EL (cell line): Measurements from ENCODE around the gene SLC6A7.

Experiments used
- DNase-seq: peaks from one replicate; pipeline ENCODE4 v3.0.0-alpha.2; 2016

The SLC6A7 gene

GRCh38 chr5:150189728-150190502 lies at the start of gene SLC6A7:
Gene SLC6A7 (plus strand): TSS chr5:150190062. CDS start chr5:150190328, 266 bp downstream.
- no peak for DNase-seq

GRCh38 chr5:150140830-150141229 lies 49.0 kb upstream of the SLC6A7 start:
- peak; percentile 93 for DNase-seq

- DNase-seq: peak; percentile 96
Measured at GRCh38 chr5:150141544-150142184, 48.2 kb upstream of the SLC6A7 start.

GRCh38 chr5:150142185-150142958 lies 47.5 kb upstream of the SLC6A7 start:
- DNase-seq: no peak

GRCh38 chr5:150142959-150143349 lies 46.9 kb upstream of the SLC6A7 start:
- DNase-seq: peak; percentile 96

- peak; percentile 99 for DNase-seq
Measured at GRCh38 chr5:150143350-150144245, 46.3 kb upstream of the SLC6A7 start.

- peak; percentile 63 for DNase-seq
Measured at GRCh38 chr5:150144246-150144801, 45.5 kb upstream of the SLC6A7 start.

- no peak for DNase-seq
Measured at GRCh38 chr5:150144879-150145278, 45.0 kb upstream of the SLC6A7 start.

- no peak for DNase-seq
Measured at GRCh38 chr5:150146235-150146634, 43.6 kb upstream of the SLC6A7 start.

GRCh38 chr5:150146862-150147601 lies 42.8 kb upstream of the SLC6A7 start:
- no peak for DNase-seq

- no peak for DNase-seq
Measured at GRCh38 chr5:150147670-150148069, 42.2 kb upstream of the SLC6A7 start.

GRCh38 chr5:150148117-150148927 lies 41.5 kb upstream of the SLC6A7 start:
- peak; percentile 33 for DNase-seq

GRCh38 chr5:150149618-150150017 lies 40.2 kb upstream of the SLC6A7 start:
- DNase-seq: no peak

- peak; percentile 49 for DNase-seq
Measured at GRCh38 chr5:150152636-150153462, 37.0 kb upstream of the SLC6A7 start.

- no peak for DNase-seq
Measured at GRCh38 chr5:150153483-150153882, 36.4 kb upstream of the SLC6A7 start.

- peak; percentile 82 for DNase-seq
Measured at GRCh38 chr5:150153957-150154617, 35.8 kb upstream of the SLC6A7 start.

GRCh38 chr5:150154618-150155128 lies 35.2 kb upstream of the SLC6A7 start:
- peak; percentile 49 for DNase-seq

- DNase-seq: peak; percentile 92
Measured at GRCh38 chr5:150155258-150156026, 34.4 kb upstream of the SLC6A7 start, which contains the start of gene PDGFRB. Gene PDGFRB (minus strand): TSS chr5:150155845. CDS start chr5:150137047, 18,798 bp downstream.
